ENCODE data around the gene LRP4. TPM values are rescaled to one million over a fixed set of nuclear protein-coding genes. Genes with fewer than 3 reads are reported as not detected.

Gene LRP4
- total and polyA plus RNA-seq, 2 of the 8 experiments (the other 6 are each of a cell fraction or from before 2014, with no cell fraction given) = 5.4 to 22.1 TPM

DNA sequence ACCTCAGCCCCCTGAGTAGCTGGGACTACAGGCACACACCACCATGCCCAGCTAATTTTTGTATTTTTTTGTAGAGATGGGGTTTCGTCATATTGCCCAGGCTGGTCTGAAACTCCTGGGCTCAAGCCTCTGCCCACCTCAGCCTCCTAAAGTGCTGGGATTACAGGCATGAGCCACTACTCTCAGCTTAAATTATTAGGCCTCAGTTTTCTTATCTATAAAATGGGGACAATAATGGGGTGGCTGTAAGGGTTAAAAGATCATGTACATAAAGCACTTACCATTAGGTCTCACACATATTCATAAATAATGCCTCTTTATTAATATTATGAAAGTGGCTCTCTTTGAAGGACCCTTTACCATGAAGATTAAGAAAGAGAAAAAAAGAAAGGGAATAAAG, 40.8 kb downstream of the LRP4 start (continued):
- TF ChIP-seq, protein P1, sequence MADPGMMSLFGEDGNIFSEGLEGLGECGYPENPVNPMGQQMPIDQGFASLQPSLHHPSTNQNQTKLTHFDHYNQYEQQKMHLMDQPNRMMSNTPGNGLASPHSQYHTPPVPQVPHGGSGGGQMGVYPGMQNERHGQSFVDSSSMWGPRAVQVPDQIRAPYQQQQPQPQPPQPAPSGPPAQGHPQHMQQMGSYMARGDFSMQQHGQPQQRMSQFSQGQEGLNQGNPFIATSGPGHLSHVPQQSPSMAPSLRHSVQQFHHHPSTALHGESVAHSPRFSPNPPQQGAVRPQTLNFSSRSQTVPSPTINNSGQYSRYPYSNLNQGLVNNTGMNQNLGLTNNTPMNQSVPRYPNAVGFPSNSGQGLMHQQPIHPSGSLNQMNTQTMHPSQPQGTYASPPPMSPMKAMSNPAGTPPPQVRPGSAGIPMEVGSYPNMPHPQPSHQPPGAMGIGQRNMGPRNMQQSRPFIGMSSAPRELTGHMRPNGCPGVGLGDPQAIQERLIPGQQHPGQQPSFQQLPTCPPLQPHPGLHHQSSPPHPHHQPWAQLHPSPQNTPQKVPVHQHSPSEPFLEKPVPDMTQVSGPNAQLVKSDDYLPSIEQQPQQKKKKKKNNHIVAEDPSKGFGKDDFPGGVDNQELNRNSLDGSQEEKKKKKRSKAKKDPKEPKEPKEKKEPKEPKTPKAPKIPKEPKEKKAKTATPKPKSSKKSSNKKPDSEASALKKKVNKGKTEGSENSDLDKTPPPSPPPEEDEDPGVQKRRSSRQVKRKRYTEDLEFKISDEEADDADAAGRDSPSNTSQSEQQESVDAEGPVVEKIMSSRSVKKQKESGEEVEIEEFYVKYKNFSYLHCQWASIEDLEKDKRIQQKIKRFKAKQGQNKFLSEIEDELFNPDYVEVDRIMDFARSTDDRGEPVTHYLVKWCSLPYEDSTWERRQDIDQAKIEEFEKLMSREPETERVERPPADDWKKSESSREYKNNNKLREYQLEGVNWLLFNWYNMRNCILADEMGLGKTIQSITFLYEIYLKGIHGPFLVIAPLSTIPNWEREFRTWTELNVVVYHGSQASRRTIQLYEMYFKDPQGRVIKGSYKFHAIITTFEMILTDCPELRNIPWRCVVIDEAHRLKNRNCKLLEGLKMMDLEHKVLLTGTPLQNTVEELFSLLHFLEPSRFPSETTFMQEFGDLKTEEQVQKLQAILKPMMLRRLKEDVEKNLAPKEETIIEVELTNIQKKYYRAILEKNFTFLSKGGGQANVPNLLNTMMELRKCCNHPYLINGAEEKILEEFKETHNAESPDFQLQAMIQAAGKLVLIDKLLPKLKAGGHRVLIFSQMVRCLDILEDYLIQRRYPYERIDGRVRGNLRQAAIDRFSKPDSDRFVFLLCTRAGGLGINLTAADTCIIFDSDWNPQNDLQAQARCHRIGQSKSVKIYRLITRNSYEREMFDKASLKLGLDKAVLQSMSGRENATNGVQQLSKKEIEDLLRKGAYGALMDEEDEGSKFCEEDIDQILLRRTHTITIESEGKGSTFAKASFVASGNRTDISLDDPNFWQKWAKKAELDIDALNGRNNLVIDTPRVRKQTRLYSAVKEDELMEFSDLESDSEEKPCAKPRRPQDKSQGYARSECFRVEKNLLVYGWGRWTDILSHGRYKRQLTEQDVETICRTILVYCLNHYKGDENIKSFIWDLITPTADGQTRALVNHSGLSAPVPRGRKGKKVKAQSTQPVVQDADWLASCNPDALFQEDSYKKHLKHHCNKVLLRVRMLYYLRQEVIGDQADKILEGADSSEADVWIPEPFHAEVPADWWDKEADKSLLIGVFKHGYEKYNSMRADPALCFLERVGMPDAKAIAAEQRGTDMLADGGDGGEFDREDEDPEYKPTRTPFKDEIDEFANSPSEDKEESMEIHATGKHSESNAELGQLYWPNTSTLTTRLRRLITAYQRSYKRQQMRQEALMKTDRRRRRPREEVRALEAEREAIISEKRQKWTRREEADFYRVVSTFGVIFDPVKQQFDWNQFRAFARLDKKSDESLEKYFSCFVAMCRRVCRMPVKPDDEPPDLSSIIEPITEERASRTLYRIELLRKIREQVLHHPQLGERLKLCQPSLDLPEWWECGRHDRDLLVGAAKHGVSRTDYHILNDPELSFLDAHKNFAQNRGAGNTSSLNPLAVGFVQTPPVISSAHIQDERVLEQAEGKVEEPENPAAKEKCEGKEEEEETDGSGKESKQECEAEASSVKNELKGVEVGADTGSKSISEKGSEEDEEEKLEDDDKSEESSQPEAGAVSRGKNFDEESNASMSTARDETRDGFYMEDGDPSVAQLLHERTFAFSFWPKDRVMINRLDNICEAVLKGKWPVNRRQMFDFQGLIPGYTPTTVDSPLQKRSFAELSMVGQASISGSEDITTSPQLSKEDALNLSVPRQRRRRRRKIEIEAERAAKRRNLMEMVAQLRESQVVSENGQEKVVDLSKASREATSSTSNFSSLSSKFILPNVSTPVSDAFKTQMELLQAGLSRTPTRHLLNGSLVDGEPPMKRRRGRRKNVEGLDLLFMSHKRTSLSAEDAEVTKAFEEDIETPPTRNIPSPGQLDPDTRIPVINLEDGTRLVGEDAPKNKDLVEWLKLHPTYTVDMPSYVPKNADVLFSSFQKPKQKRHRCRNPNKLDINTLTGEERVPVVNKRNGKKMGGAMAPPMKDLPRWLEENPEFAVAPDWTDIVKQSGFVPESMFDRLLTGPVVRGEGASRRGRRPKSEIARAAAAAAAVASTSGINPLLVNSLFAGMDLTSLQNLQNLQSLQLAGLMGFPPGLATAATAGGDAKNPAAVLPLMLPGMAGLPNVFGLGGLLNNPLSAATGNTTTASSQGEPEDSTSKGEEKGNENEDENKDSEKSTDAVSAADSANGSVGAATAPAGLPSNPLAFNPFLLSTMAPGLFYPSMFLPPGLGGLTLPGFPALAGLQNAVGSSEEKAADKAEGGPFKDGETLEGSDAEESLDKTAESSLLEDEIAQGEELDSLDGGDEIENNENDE (IDR thresholded peaks at IDR 0.05; ENCODE audit: insufficient replicate concordance, low read length) = no peak
- TF ChIP-seq POU5F1 (IDR thresholded peaks at IDR 0.05; ENCODE audit: low read depth, low read length) (no peak), CBX5 (IDR thresholded peaks at IDR 0.05; ENCODE audit: low read depth, low read length) (no peak), TAF7 (optimal IDR thresholded peaks at IDR 0.05; ENCODE audit: borderline replicate concordance, low read depth, low read length) (no peak), MAFK (IDR thresholded peaks at IDR 0.05; ENCODE audit: low read depth, low read length) (no peak), TBP (IDR thresholded peaks at IDR 0.05; ENCODE audit: low read depth, low read length) (no peak), POLR2A (IDR thresholded peaks at IDR 0.05; ENCODE audit: control extremely low read depth in 1 of 2, low read depth in 2 of 2, low read length in 2 of 2) (no peak), SIRT6 (IDR thresholded peaks at IDR 0.05; ENCODE audit: low read length) (no peak), CTBP2 (IDR thresholded peaks at IDR 0.05; ENCODE audit: borderline replicate concordance, insufficient read depth, insufficient read length, low read length) (no peak), EP300 (IDR thresholded peaks at IDR 0.05; ENCODE audit: borderline replicate concordance in 1 of 2, low read depth in 2 of 2, low read length in 2 of 2) (no peak)
- TF ChIP-seq, protein P2, sequence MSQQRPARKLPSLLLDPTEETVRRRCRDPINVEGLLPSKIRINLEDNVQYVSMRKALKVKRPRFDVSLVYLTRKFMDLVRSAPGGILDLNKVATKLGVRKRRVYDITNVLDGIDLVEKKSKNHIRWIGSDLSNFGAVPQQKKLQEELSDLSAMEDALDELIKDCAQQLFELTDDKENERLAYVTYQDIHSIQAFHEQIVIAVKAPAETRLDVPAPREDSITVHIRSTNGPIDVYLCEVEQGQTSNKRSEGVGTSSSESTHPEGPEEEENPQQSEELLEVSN (IDR thresholded peaks at IDR 0.05) = no peak
